GM19372 (cell line): ENCODE data around the gene TNF.
A peak's percentile ranks its signal among the peaks of the same experiment; 100 is the strongest.
"Not testable (repeated sequence)": the region's sequence is repeated elsewhere in the genome, so short reads cannot be mapped to it uniquely, and the experiment has no call there.

Source experiments
- ATAC-seq: cut with Tn5 transposase; IDR thresholded peaks from one replicate; pipeline ENCODE4 v1.9.1; 2021; ENCODE audit warnings: mild to moderate bottlenecking, low read depth, moderate library complexity; ENCODE audit not compliant: unreplicated experiment

Gene TNF

GRCh38 chr6:31543639-31544038, 31.7 kb upstream of the TNF start:
- no peak for ATAC-seq

- ATAC-seq: no peak
Observed at GRCh38 chr6:31544676-31545075, 30.7 kb upstream of the TNF start.

GRCh38 chr6:31545291-31545690, 30.1 kb upstream of the TNF start:
- ATAC-seq: no peak

- peak; percentile 43 for ATAC-seq
Observed at GRCh38 chr6:31546339-31546957, 28.9 kb upstream of the TNF start, which contains the start of gene ATP6V1G2. TSS of gene ATP6V1G2 (minus strand) at chr6:31546608. CDS start at chr6:31546559, 49 bp downstream.

- peak; percentile 67 for ATAC-seq
Observed at GRCh38 chr6:31546958-31547726, 28.2 kb upstream of the TNF start, which contains the start of gene NFKBIL1. TSS of gene NFKBIL1 (plus strand) at chr6:31547608. CDS start at chr6:31547695, 87 bp downstream.

GRCh38 chr6:31547727-31548543, 27.4 kb upstream of the TNF start:
- ATAC-seq: no peak

- ATAC-seq: no peak
Observed at GRCh38 chr6:31548544-31548873, 26.9 kb upstream of the TNF start.

- not testable (repeated sequence) for ATAC-seq
Observed at GRCh38 chr6:31551371-31551770, 24.0 kb upstream of the TNF start.

- no peak for ATAC-seq
Observed at GRCh38 chr6:31556307-31556706, 19.1 kb upstream of the TNF start.

- no peak for ATAC-seq
Observed at GRCh38 chr6:31557443-31558317, 17.7 kb upstream of the TNF start.

- ATAC-seq: no peak
Observed at GRCh38 chr6:31558318-31558625, 17.1 kb upstream of the TNF start.

GRCh38 chr6:31558631-31559500, 16.5 kb upstream of the TNF start:
- ATAC-seq: no peak

- no peak for ATAC-seq
Observed at GRCh38 chr6:31559606-31559957, 15.8 kb upstream of the TNF start.

GRCh38 chr6:31559958-31560696, 15.2 kb upstream of the TNF start:
- no peak for ATAC-seq

- ATAC-seq: no peak
Observed at GRCh38 chr6:31560697-31561058, 14.7 kb upstream of the TNF start.

- ATAC-seq: no peak
Observed at GRCh38 chr6:31567531-31568370, 7.6 kb upstream of the TNF start.

- peak; percentile 63 for ATAC-seq
Observed at GRCh38 chr6:31568537-31568961, 6.8 kb upstream of the TNF start.
